Tibial nerve (tissue), 4 donors: ENCODE measurements around the gene HECW1.

Experiments used
- CTCF ChIP-seq, 5 experiments: fragments of 200-600 bp in 3 of 5; fragments of 450-650 bp in 2 of 5; sonication (generic) in 3 of 5; IDR thresholded peaks; one replicate each; pipeline ENCODE4 v1.5.1; 2016 to 2019; ENCODE audit warnings: antibody characterized with exemption in 5 of 5, mild to moderate bottlenecking in 3 of 5, moderate library complexity in 2 of 5
- EP300 ChIP-seq, 2 donors: sonication (generic); formaldehyde crosslinking; IDR thresholded peaks; one replicate each; pipeline ENCODE4 v1.6.1; 2017; ENCODE audit warnings: antibody characterized with exemption in 2 of 2, mild to moderate bottlenecking in 1 of 2
- POLR2A ChIP-seq, 2 donors: fragments of 450-650 bp; IDR thresholded peaks; one replicate each; pipeline ENCODE4 v1.6.1; 2017; ENCODE audit warnings: antibody characterized with exemption in 2 of 2, mild to moderate bottlenecking in 2 of 2, moderate library complexity in 2 of 2

DNA sequence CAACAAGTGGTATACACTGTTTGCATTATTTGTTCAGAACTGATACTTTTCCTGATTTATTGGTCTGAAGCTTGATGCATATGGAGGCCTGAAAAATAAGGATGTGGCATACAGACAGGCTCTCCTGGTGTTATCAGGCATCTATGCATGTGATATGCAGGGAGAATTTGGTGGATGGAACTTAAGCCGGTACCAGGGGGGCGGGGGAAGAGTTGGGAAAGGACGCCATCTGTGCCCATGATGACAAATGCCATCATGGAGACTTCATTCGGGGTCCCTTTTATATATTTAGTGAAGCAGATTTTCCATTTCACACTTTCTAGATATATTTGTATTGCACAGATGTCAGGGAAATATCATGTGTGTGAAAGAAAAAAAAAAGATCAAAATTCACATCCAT lies 5.4 kb downstream of the HECW1 start:
- TF ChIP-seq CTCF (IDR thresholded peaks at IDR 0.05) (no peak), POLR2A (IDR thresholded peaks at IDR 0.05) (no peak), EP300 (IDR thresholded peaks at IDR 0.05) (no peak)
